T-cell (primary cell): ENCODE measurements around the gene FTO. TPM values are rescaled to one million over a fixed set of nuclear protein-coding genes. Genes with fewer than 3 reads are reported as not detected.

Source experiments
- ATAC-seq, 4 experiments: fragments of 200-7000 bp in 3 of 4; fragments of 150-1000 bp in 1 of 4; cut with Tn5 transposase; replicated peaks in 1 of 4; 1 replicate in 3 of 4; 2 replicates in 1 of 4; pipeline ENCODE4 v1.10.0; 2021; ENCODE audit warnings: moderate library complexity in 3 of 4, mild to moderate bottlenecking in 2 of 4, moderate number of reproducible peaks in 1 of 4
- CTCF ChIA-PET, 2 donors: fragments of 300-600 bp; sonication (Branson Sonifier 250); formaldehyde crosslinking; loops; one replicate each; lab custom pipeline; 2022; ENCODE audit warnings: antibody characterized with exemption in 2 of 2; lab: Charles Lee
- POLR2A ChIA-PET, 2 donors: fragments of 300-600 bp; sonication (Branson Sonifier 250); formaldehyde crosslinking; loops; one replicate each; lab custom pipeline; 2022; ENCODE audit warnings: antibody characterized with exemption in 2 of 2; lab: Charles Lee
- DNase-seq, 35 experiments: peaks; one replicate each; pipeline versions ENCODE4 v3.0.0 to v3.0.0-alpha.2; 2013 to 2023
- H3K27ac ChIP-seq: one replicate; pipeline ENCODE4 v1.5.1; 2013; ENCODE audit warnings: low read length
- H3K27me3 ChIP-seq, 2 experiments: replicated peaks in 1 of 2; 1 replicate in 1 of 2; 2 replicates in 1 of 2; pipeline versions ENCODE4 v1.6.1 to v1.7.0; 2013; ENCODE audit warnings: low read length in 1 of 2, mixed read lengths in 1 of 2; ENCODE audit not compliant: control insufficient read depth in 2 of 2, insufficient read depth in 2 of 2; ENCODE audit errors: extremely low read depth in 1 of 2
- H3K36me3 ChIP-seq, 2 donors: 1 replicate in 1 of 2; 2 replicates in 1 of 2; pipeline versions ENCODE4 v1.6.1 to v1.7.0; 2013; ENCODE audit warnings: low read length in 1 of 2; ENCODE audit not compliant: control insufficient read depth in 2 of 2, insufficient read depth in 1 of 2; ENCODE audit errors: extremely low read depth in 1 of 2
- H3K4me1 ChIP-seq, 2 experiments: 1 replicate in 1 of 2; 2 replicates in 1 of 2; pipeline versions ENCODE4 v1.6.1 to v1.7.0; 2013; ENCODE audit warnings: low read length in 2 of 2, mixed read lengths in 1 of 2; ENCODE audit not compliant: insufficient read depth in 2 of 2, control insufficient read depth in 1 of 2; ENCODE audit errors: extremely low read depth in 1 of 2
- H3K4me3 ChIP-seq, 2 donors: 1 replicate in 1 of 2; 2 replicates in 1 of 2; pipeline versions ENCODE4 v1.5.1 to v1.7.0; 2013; ENCODE audit warnings: mild to moderate bottlenecking in 2 of 2, low read length in 1 of 2, moderate library complexity in 1 of 2; ENCODE audit not compliant: control insufficient read depth in 1 of 2; ENCODE audit errors: extremely low read depth in 1 of 2
- H3K9me3 ChIP-seq: 2 replicates; pipeline ENCODE4 v1.7.0; 2013
- H3K27ac Mint-ChIP-seq, 2 donors: one replicate each; pipeline ENCODE4 v1.8.0; 2020 to 2021; ENCODE audit warnings: mild to moderate bottlenecking in 2 of 2, mixed read lengths in 2 of 2
- H3K27me3 Mint-ChIP-seq, 2 donors: one replicate each; pipeline ENCODE4 v1.8.0; 2021 to 2022; ENCODE audit warnings: mixed read lengths in 2 of 2
- H3K36me3 Mint-ChIP-seq: one replicate; pipeline ENCODE4 v1.8.0; 2021; ENCODE audit warnings: mixed read lengths
- H3K4me1 Mint-ChIP-seq, 3 donors: one replicate each; pipeline ENCODE4 v1.8.0; 2020 to 2022; ENCODE audit warnings: mixed read lengths in 3 of 3, mild to moderate bottlenecking in 1 of 3
- H3K4me3 Mint-ChIP-seq, 3 donors: one replicate each; pipeline ENCODE4 v1.8.0; 2020 to 2022; ENCODE audit warnings: mild to moderate bottlenecking in 3 of 3, mixed read lengths in 3 of 3, moderate library complexity in 3 of 3
- H3K9me3 Mint-ChIP-seq, 3 donors: one replicate each; pipeline ENCODE4 v1.8.0; 2020 to 2022; ENCODE audit warnings: mixed read lengths in 3 of 3
- WGBS: methylation state at CpG from one replicate; pipeline ENCODE4 v1.1.5; 2013; ENCODE audit warnings: missing lambda C conversion rate; ENCODE audit not compliant: insufficient coverage; 5-methylcytosine and 5-hydroxymethylcytosine counted together
- total RNA-seq, 35 experiments: library from RNA in 6 of 35; stranded (reverse) in 6 of 35; fragments of 120-200 nt in 1 of 35; gene quantifications; one replicate each; pipeline versions ENCODE4 v1.2.1 to v1.2.4 and lab custom pipeline; 2013 to 2026

Gene FTO
- total RNA-seq, 5 donors from 2014 or later (not counting 1 experiment from before 2014, with no cell fraction given): 44.7 to 69.0 (median 46.0) TPM

- Mint-ChIP-seq H3K36me3 (peaks cover 12% of the 10 kb centered on the region), H3K27ac (no peak overlapping the region)
- CTCF ChIA-PET: no interaction called here
These were observed 220.6 kb downstream of the FTO start for GRCh38 chr16:53924331-53925106.

GRCh38 chr16:53925107-53925410 is 221.1 kb downstream of the FTO start:
- H3K36me3 ChIP-seq: no peaks in the 10 kb centered on the region
- ChIA-PET CTCF (no interaction called here), POLR2A (no interaction called here)
- peaks cover 16% of the 10 kb centered on the region for H3K36me3 Mint-ChIP-seq
- H3K9me3 ChIP-seq: no peaks in the 10 kb centered on the region
- no peak overlapping the region for H3K27ac Mint-ChIP-seq
- no peaks in the 10 kb centered on the region for H3K27me3 Mint-ChIP-seq
- H3K4me3 ChIP-seq: no peak overlapping the region
- no peak overlapping the region for H3K4me3 Mint-ChIP-seq
- H3K9me3 Mint-ChIP-seq: no peaks in the 10 kb centered on the region
- ATAC-seq (no peak), DNase-seq (no peak)
- H3K4me1 Mint-ChIP-seq: peaks cover 0 to 11% (median 11%) of the 10 kb centered on the region in 3 donors
- H3K27me3 ChIP-seq: no peaks in the 10 kb centered on the region
- H3K27ac ChIP-seq: no peak overlapping the region
- WGBS: 78% methylated on average over 1 of the region's 1 CpG
- peaks cover 0 to 4% of the 10 kb centered on the region in 2 experiments for H3K4me1 ChIP-seq

More at GRCh38 chr16:53924331-53925106, 220.6 kb downstream of the FTO start:
- Histone ChIP-seq H3K27me3 (no peaks in the 10 kb centered on the region), H3K9me3 (no peaks in the 10 kb centered on the region), H3K4me1 (peaks cover 0 to 4% of the 10 kb centered on the region in 2 experiments), H3K36me3 (no peaks in the 10 kb centered on the region), H3K4me3 (no peak overlapping the region), H3K27ac (no peak overlapping the region)
- ATAC-seq: no peak
- 85% methylated on average over 6 of the region's 8 CpGs for WGBS
- H3K4me3 Mint-ChIP-seq: no peak overlapping the region
- H3K27me3 Mint-ChIP-seq: no peaks in the 10 kb centered on the region
- no peak for DNase-seq
- POLR2A ChIA-PET: no interaction called here
- peaks cover 0 to 11% (median 11%) of the 10 kb centered on the region in 3 donors for H3K4me1 Mint-ChIP-seq
- H3K9me3 Mint-ChIP-seq: no peaks in the 10 kb centered on the region

- H3K27me3 Mint-ChIP-seq: no peaks in the 10 kb centered on the region
- peaks cover 14% of the 10 kb centered on the region for H3K36me3 Mint-ChIP-seq
- peaks cover 0 to 11% (median 11%) of the 10 kb centered on the region in 3 donors for H3K4me1 Mint-ChIP-seq
- no peak overlapping the region for H3K4me3 Mint-ChIP-seq
- Histone ChIP-seq H3K27me3 (no peaks in the 10 kb centered on the region), H3K4me3 (no peak overlapping the region), H3K4me1 (peaks cover 0 to 4% of the 10 kb centered on the region in 2 experiments), H3K27ac (no peak overlapping the region), H3K36me3 (no peaks in the 10 kb centered on the region), H3K9me3 (no peaks in the 10 kb centered on the region)
- ChIA-PET POLR2A (no interaction called here), CTCF (no interaction called here)
- WGBS: no CpG with 5 or more reads among the region's 3 CpGs
- ATAC-seq: no peak
- H3K27ac Mint-ChIP-seq: no peak overlapping the region
- DNase-seq: no peak
- no peaks in the 10 kb centered on the region for H3K9me3 Mint-ChIP-seq
These were observed 221.6 kb downstream of the FTO start for GRCh38 chr16:53925526-53925925.

- CTCF ChIA-PET: no interaction called here
These were observed 222.3 kb downstream of the FTO start for GRCh38 chr16:53926209-53926608.

GRCh38 chr16:53932975-53933374 is 229.0 kb downstream of the FTO start:
- WGBS: no CpG with 5 or more reads among the region's 2 CpGs
- Mint-ChIP-seq H3K4me1 (no peaks in the 10 kb centered on the region), H3K4me3 (no peak overlapping the region), H3K27ac (no peak overlapping the region), H3K9me3 (no peaks in the 10 kb centered on the region), H3K36me3 (peaks cover 53% of the 10 kb centered on the region), H3K27me3 (no peaks in the 10 kb centered on the region)
- POLR2A ChIA-PET: no interaction called here
- Histone ChIP-seq H3K4me3 (no peak overlapping the region), H3K36me3 (peaks cover 0 to 23% of the 10 kb centered on the region in 2 donors), H3K4me1 (no peaks in the 10 kb centered on the region), H3K27me3 (no peaks in the 10 kb centered on the region), H3K9me3 (no peaks in the 10 kb centered on the region), H3K27ac (no peak overlapping the region)
- CTCF ChIA-PET: no interaction called here
- ATAC-seq: no peak
- no peak for DNase-seq

More at GRCh38 chr16:53926209-53926608, 222.3 kb downstream of the FTO start:
- Mint-ChIP-seq H3K9me3 (no peaks in the 10 kb centered on the region), H3K4me3 (no peak overlapping the region), H3K36me3 (peaks cover 15% of the 10 kb centered on the region), H3K27me3 (no peaks in the 10 kb centered on the region), H3K27ac (no peak overlapping the region), H3K4me1 (peaks cover 0 to 11% (median 11%) of the 10 kb centered on the region in 3 donors)
- WGBS: 90% methylated on average over 3 of the region's 4 CpGs
- ATAC-seq: no peak
- H3K4me3 ChIP-seq: no peak overlapping the region
- no peaks in the 10 kb centered on the region for H3K36me3 ChIP-seq
- H3K27ac ChIP-seq: no peak overlapping the region
- H3K27me3 ChIP-seq: no peaks in the 10 kb centered on the region
- POLR2A ChIA-PET: no interaction called here
- no peaks in the 10 kb centered on the region for H3K9me3 ChIP-seq
- DNase-seq: no peak
- H3K4me1 ChIP-seq: peaks cover 0 to 4% of the 10 kb centered on the region in 2 experiments

- no peak overlapping the region for H3K27ac Mint-ChIP-seq
- peaks cover 57% of the 10 kb centered on the region for H3K36me3 Mint-ChIP-seq
- H3K27me3 ChIP-seq: no peaks in the 10 kb centered on the region
- WGBS: 20% methylated on average over 1 of the region's 3 CpGs
- no peaks in the 10 kb centered on the region for H3K9me3 Mint-ChIP-seq
- no peaks in the 10 kb centered on the region for H3K4me1 ChIP-seq
- H3K4me3 ChIP-seq: no peak overlapping the region
- no peaks in the 10 kb centered on the region for H3K4me1 Mint-ChIP-seq
- ATAC-seq: no peak
- no peaks in the 10 kb centered on the region for H3K27me3 Mint-ChIP-seq
- DNase-seq: no peak
- ChIA-PET CTCF (no interaction called here), POLR2A (no interaction called here)
- no peaks in the 10 kb centered on the region for H3K9me3 ChIP-seq
- H3K4me3 Mint-ChIP-seq: no peak overlapping the region
- no peak overlapping the region for H3K27ac ChIP-seq
- peaks cover 0 to 23% of the 10 kb centered on the region in 2 donors for H3K36me3 ChIP-seq
These were observed 229.5 kb downstream of the FTO start for GRCh38 chr16:53933407-53933806.
